IMR-90 (cell line): ENCODE measurements around the gene NCKAP5.

Experiments used
- BHLHE40 ChIP-seq: fragments of 150-350 bp; IDR thresholded peaks from 2 replicates; pipeline ENCODE4 v1.6.1; 2016; ENCODE audit warnings: mild to moderate bottlenecking, low read depth, low read length
- CEBPB ChIP-seq: IDR thresholded peaks from 2 replicates; pipeline ENCODE4 v1.6.1; 2012; ENCODE audit warnings: low read depth, low read length, improper control_type of control experiment
- CHD1 ChIP-seq: IDR thresholded peaks from 2 replicates; pipeline ENCODE4 v1.6.1; 2012; ENCODE audit warnings: low read depth, low read length, improper control_type of control experiment
- CTCF ChIP-seq: conservative IDR thresholded peaks from 2 replicates; pipeline ENCODE4 v1.5.1; 2012; ENCODE audit warnings: mild to moderate bottlenecking, low read depth, low read length, improper control_type of control experiment
- ELK1 ChIP-seq: fragments of 150-350 bp; IDR thresholded peaks from 2 replicates; pipeline ENCODE4 v1.6.1; 2016; ENCODE audit warnings: low read depth, mild to moderate bottlenecking, low read length, moderate library complexity, borderline replicate concordance
- MAZ ChIP-seq: IDR thresholded peaks from 2 replicates; pipeline ENCODE4 v1.6.1; 2012; ENCODE audit warnings: low read depth, mild to moderate bottlenecking, low read length, improper control_type of control experiment, moderate library complexity, borderline replicate concordance
- NFE2L2 ChIP-seq: fragments of 150-350 bp; IDR thresholded peaks from 2 replicates; pipeline ENCODE4 v1.6.1; 2016; ENCODE audit warnings: low read depth, mild to moderate bottlenecking, low read length
- POLR2A ChIP-seq: IDR thresholded peaks from 2 replicates; pipeline ENCODE4 v1.6.1; 2012; ENCODE audit warnings: mild to moderate bottlenecking, low read depth, low read length
- RAD21 ChIP-seq: IDR thresholded peaks from 2 replicates; pipeline ENCODE4 v1.6.1; 2012; ENCODE audit warnings: low read length, improper control_type of control experiment
- RCOR1 ChIP-seq: IDR thresholded peaks from 2 replicates; pipeline ENCODE4 v1.6.1; 2012; ENCODE audit warnings: mild to moderate bottlenecking, low read length, improper control_type of control experiment; ENCODE audit not compliant: insufficient replicate concordance
- USF2 ChIP-seq: fragments of 150-350 bp; IDR thresholded peaks from 2 replicates; pipeline ENCODE4 v1.6.1; 2017; ENCODE audit warnings: mild to moderate bottlenecking, antibody characterized with exemption, low read length, low read depth

GRCh38 chr2:133393895-133394294 lies 174.4 kb downstream of the NCKAP5 start:
- no peak for TF ChIP-seq POLR2A
- no peak for TF ChIP-seq CHD1
- TF ChIP-seq CTCF, result no peak
- TF ChIP-seq RAD21, result no peak
- TF ChIP-seq MAZ, result no peak
- TF ChIP-seq ELK1, result no peak
- no peak for TF ChIP-seq RCOR1
- TF ChIP-seq CEBPB, result no peak
- no peak for TF ChIP-seq BHLHE40
- TF ChIP-seq NFE2L2, result no peak
- no peak for TF ChIP-seq USF2
